ENCODE data around the gene BEST2. TPM values are rescaled to one million over a fixed set of nuclear protein-coding genes. Genes with fewer than 3 reads are reported as not detected.

BEST2 gene
- total and polyA plus RNA-seq, 2 donors (not counting 1 experiment from before 2014, with no cell fraction given), result not detected

GRCh38 chr19:12782174-12782423 lies 30.5 kb downstream of the BEST2 start:
- Histone ChIP-seq H3K36me3 (ENCODE audit: control insufficient read depth, insufficient read depth, low read length) (no peaks in the 10 kb centered on the region), H3K27me3 (ENCODE audit: control insufficient read depth, insufficient read depth, low read length) (no peaks in the 10 kb centered on the region), H3K4me1 (ENCODE audit: control insufficient read depth, extremely low read depth, insufficient read depth, low read length) (peaks cover 48% of the 10 kb centered on the region), H3K9ac (ENCODE audit: insufficient read depth, low read length) (peak overlapping the region; percentile 76), H3K79me2 (ENCODE audit: control insufficient read depth, insufficient read depth, low read length) (no peaks in the 10 kb centered on the region), H3K27ac (ENCODE audit: insufficient read depth, low read length) (peak overlapping the region; percentile 88), H3K4me2 (ENCODE audit: extremely low read depth, insufficient read depth, low read length) (peak overlapping the region; percentile 94), H3K9me3 (ENCODE audit: control insufficient read depth, insufficient read depth, low read depth, low read length) (no peaks in the 10 kb centered on the region), H2AFZ (ENCODE audit: low read length) (peak overlapping the region; percentile 75), H4K20me1 (ENCODE audit: control insufficient read depth, extremely low read depth, insufficient read depth, low read length) (no peaks in the 10 kb centered on the region), H3K4me3 (replicated peaks in 1 of 4; ENCODE audit: control extremely low read depth in 1 of 4, insufficient read depth in 1 of 4, low read depth in 3 of 4, low read length in 4 of 4) (peak overlapping the region; percentile 33 to 57 (median 46))
- DNase-seq (ENCODE audit: low read depth in 2 of 2), result no peak
- TF ChIP-seq EZH2 (IDR thresholded peaks at IDR 0.05; ENCODE audit: low read length, missing control alignments), result no peak
- no peak for TF ChIP-seq CTCF (conservative IDR thresholded peaks at IDR 0.05 in 1 of 2, IDR thresholded peaks at IDR 0.05 in 1 of 2; ENCODE audit: low read depth in 1 of 2, low read length in 2 of 2)

GRCh38 chr19:12782424-12783290 lies 31.1 kb downstream of the BEST2 start:
- no peak for TF ChIP-seq CTCF (conservative IDR thresholded peaks at IDR 0.05 in 1 of 2, IDR thresholded peaks at IDR 0.05 in 1 of 2; ENCODE audit: low read depth in 1 of 2, low read length in 2 of 2)
- Histone ChIP-seq H3K9ac (ENCODE audit: insufficient read depth, low read length) (peak overlapping the region; percentile 76), H2AFZ (ENCODE audit: low read length) (peak overlapping the region; percentile 75), H3K27ac (ENCODE audit: insufficient read depth, low read length) (peak overlapping the region; percentile 88), H4K20me1 (ENCODE audit: control insufficient read depth, extremely low read depth, insufficient read depth, low read length) (no peaks in the 10 kb centered on the region), H3K36me3 (ENCODE audit: control insufficient read depth, insufficient read depth, low read length) (no peaks in the 10 kb centered on the region), H3K4me2 (ENCODE audit: extremely low read depth, insufficient read depth, low read length) (peak overlapping the region; percentile 94), H3K9me3 (ENCODE audit: control insufficient read depth, insufficient read depth, low read depth, low read length) (no peaks in the 10 kb centered on the region), H3K79me2 (ENCODE audit: control insufficient read depth, insufficient read depth, low read length) (no peaks in the 10 kb centered on the region), H3K4me3 (replicated peaks in 1 of 4; ENCODE audit: control extremely low read depth in 1 of 4, insufficient read depth in 1 of 4, low read depth in 3 of 4, low read length in 4 of 4) (peak overlapping the region; percentile 39 to 57 (median 46)), H3K4me1 (ENCODE audit: control insufficient read depth, extremely low read depth, insufficient read depth, low read length) (peaks cover 45% of the 10 kb centered on the region), H3K27me3 (ENCODE audit: control insufficient read depth, insufficient read depth, low read length) (no peaks in the 10 kb centered on the region)
- peak; percentile 83 to 85 for DNase-seq (ENCODE audit: low read depth in 2 of 2)

- Histone ChIP-seq H2AFZ (ENCODE audit: low read length) (no peak overlapping the region), H3K4me2 (ENCODE audit: extremely low read depth, insufficient read depth, low read length) (peak overlapping the region; percentile 48), H3K9me3 (ENCODE audit: control insufficient read depth, insufficient read depth, low read depth, low read length) (no peaks in the 10 kb centered on the region), H3K36me3 (ENCODE audit: control insufficient read depth, insufficient read depth, low read length) (no peaks in the 10 kb centered on the region), H3K9ac (ENCODE audit: insufficient read depth, low read length) (peak overlapping the region; percentile 76), H3K27me3 (ENCODE audit: control insufficient read depth, insufficient read depth, low read length) (no peaks in the 10 kb centered on the region), H3K27ac (ENCODE audit: insufficient read depth, low read length) (peak overlapping the region; percentile 88), H3K4me3 (replicated peaks in 1 of 4; ENCODE audit: control extremely low read depth in 1 of 4, insufficient read depth in 1 of 4, low read depth in 3 of 4, low read length in 4 of 4) (peak overlapping the region in 1 of 4 experiments; percentile 57), H4K20me1 (ENCODE audit: control insufficient read depth, extremely low read depth, insufficient read depth, low read length) (no peaks in the 10 kb centered on the region), H3K4me1 (ENCODE audit: control insufficient read depth, extremely low read depth, insufficient read depth, low read length) (peaks cover 46% of the 10 kb centered on the region), H3K79me2 (ENCODE audit: control insufficient read depth, insufficient read depth, low read length) (no peaks in the 10 kb centered on the region)
- DNase-seq (ENCODE audit: low read depth in 2 of 2), result no peak
- TF ChIP-seq CTCF (conservative IDR thresholded peaks at IDR 0.05 in 1 of 2, IDR thresholded peaks at IDR 0.05 in 1 of 2; ENCODE audit: low read depth in 1 of 2, low read length in 2 of 2), result no peak
- TF ChIP-seq EZH2 (IDR thresholded peaks at IDR 0.05; ENCODE audit: low read length, missing control alignments), result no peak
Observed at GRCh38 chr19:12783291-12783848, 31.8 kb downstream of the BEST2 start.

Data from fibroblast of lung (primary cell).